A673 (cell line): ENCODE results near the gene TAS1R1.

Source experiments
- EZH2 ChIP-seq: fragments of 200-600 bp; sonication (generic); IDR thresholded peaks from 2 replicates; pipeline ENCODE4 v1.6.1; 2017; ENCODE audit warnings: borderline replicate concordance, low read depth, mild to moderate bottlenecking, mixed read lengths, antibody characterized with exemption, low read length; ENCODE audit not compliant: poor library complexity, severe bottlenecking
- TF ChIP-seq, protein P1 (sequence below): fragments of 300-800, 200-600 bp; sonication (generic); conservative IDR thresholded peaks from 2 replicates; pipeline ENCODE4 v1.5.1; 2017; ENCODE audit warnings: low read depth, mild to moderate bottlenecking, antibody characterized with exemption, low read length, moderate library complexity, mixed read lengths

DNA sequence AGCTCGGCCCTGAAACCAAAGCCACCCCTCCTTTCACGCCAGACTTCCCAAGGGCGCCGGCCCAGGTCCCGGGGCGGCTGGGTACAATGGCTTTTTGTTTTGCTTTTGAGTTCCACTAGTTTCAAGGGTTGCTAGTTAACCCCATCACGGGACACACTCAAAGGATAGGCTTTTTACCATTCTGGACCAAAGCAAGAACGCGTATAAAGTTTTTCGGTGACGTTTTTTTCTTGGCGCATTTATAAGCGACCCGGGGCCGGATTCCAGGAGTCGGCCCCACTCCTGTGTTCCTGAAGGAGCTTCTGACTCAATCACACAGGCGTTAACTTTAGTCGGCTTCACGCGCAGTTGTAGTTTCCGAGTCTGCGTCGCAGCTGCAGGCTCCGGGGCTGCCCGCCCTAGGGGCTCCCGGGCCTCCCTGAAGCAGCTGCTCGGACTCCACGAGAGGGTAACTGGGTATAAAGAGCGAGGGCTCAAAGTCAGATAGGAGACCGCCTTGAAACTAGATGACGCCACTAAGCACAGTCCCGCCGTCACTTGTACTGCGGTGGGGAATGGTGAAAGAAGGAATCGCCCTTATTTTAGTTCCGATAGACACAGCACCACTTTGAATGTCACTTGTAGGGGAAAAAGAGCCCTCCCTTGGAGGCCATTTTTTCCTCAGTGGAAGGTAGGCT is 48.3 kb downstream of the TAS1R1 start:
- TF ChIP-seq, protein P1, sequence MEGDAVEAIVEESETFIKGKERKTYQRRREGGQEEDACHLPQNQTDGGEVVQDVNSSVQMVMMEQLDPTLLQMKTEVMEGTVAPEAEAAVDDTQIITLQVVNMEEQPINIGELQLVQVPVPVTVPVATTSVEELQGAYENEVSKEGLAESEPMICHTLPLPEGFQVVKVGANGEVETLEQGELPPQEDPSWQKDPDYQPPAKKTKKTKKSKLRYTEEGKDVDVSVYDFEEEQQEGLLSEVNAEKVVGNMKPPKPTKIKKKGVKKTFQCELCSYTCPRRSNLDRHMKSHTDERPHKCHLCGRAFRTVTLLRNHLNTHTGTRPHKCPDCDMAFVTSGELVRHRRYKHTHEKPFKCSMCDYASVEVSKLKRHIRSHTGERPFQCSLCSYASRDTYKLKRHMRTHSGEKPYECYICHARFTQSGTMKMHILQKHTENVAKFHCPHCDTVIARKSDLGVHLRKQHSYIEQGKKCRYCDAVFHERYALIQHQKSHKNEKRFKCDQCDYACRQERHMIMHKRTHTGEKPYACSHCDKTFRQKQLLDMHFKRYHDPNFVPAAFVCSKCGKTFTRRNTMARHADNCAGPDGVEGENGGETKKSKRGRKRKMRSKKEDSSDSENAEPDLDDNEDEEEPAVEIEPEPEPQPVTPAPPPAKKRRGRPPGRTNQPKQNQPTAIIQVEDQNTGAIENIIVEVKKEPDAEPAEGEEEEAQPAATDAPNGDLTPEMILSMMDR: no peak
- TF ChIP-seq EZH2: no peak
